Stimulated activated CD4-positive, alpha-beta T cell treated with anti-CD3 and anti-CD28 coated beads, Interleukin-1b, Interleukin-23, amount 100 ng/mL, for 4 hours (primary cell): ENCODE data around the gene NTRK2.

Source experiments
- DNase-seq, 2 donors: peaks; one replicate each; pipeline ENCODE4 v3.0.0-alpha.2; 2020; ENCODE audit warnings: low read depth in 2 of 2

Gene NTRK2

GRCh38 chr9:85016384-85017006 is 347.0 kb downstream of the NTRK2 start:
- no peak for DNase-seq

- no peak for DNase-seq
Measured at GRCh38 chr9:85020791-85021190, 351.3 kb downstream of the NTRK2 start.

- no peak for DNase-seq
Measured at GRCh38 chr9:85021686-85022085, 352.2 kb downstream of the NTRK2 start.

- no peak for DNase-seq
Measured at GRCh38 chr9:85024374-85024773, 354.8 kb downstream of the NTRK2 start.

GRCh38 chr9:85025638-85026037 is 356.1 kb downstream of the NTRK2 start:
- no peak for DNase-seq

- no peak for DNase-seq
Measured at GRCh38 chr9:85027870-85028269, 358.3 kb downstream of the NTRK2 start.

- no peak for DNase-seq
Measured at GRCh38 chr9:85030316-85030715, 360.8 kb downstream of the NTRK2 start.

GRCh38 chr9:85036496-85036895 is 367.0 kb downstream of the NTRK2 start:
- DNase-seq, result no peak

- no peak for DNase-seq
Measured at GRCh38 chr9:85038061-85038460, 368.5 kb downstream of the NTRK2 start.

GRCh38 chr9:85038824-85039608 is 369.5 kb downstream of the NTRK2 start:
- no peak for DNase-seq

GRCh38 chr9:85040146-85040545 is 370.6 kb downstream of the NTRK2 start:
- no peak for DNase-seq

- no peak for DNase-seq
Measured at GRCh38 chr9:85040821-85041465, 371.4 kb downstream of the NTRK2 start.

GRCh38 chr9:85041466-85042137 is 372.1 kb downstream of the NTRK2 start:
- DNase-seq, result no peak

- no peak for DNase-seq
Measured at GRCh38 chr9:85042981-85043647, 373.6 kb downstream of the NTRK2 start.

GRCh38 chr9:85045271-85045670 is 375.7 kb downstream of the NTRK2 start:
- no peak for DNase-seq

GRCh38 chr9:85046475-85046874 is 376.9 kb downstream of the NTRK2 start:
- no peak for DNase-seq

- DNase-seq, result no peak
Measured at GRCh38 chr9:85053206-85053786, 383.8 kb downstream of the NTRK2 start.

- no peak for DNase-seq
Measured at GRCh38 chr9:85054017-85054416, 384.5 kb downstream of the NTRK2 start.

GRCh38 chr9:85055506-85056202 is 386.1 kb downstream of the NTRK2 start:
- no peak for DNase-seq

- DNase-seq, result no peak
Measured at GRCh38 chr9:85056203-85056572, 386.7 kb downstream of the NTRK2 start.

GRCh38 chr9:85061969-85062368 is 392.4 kb downstream of the NTRK2 start:
- no peak for DNase-seq
